CD4-positive, alpha-beta T cell treated with Interleukin-10 for 1 hour (primary cell): ENCODE results near the gene CCNJL.

Experiments
- DNase-seq: peaks from one replicate; pipeline ENCODE4 v3.0.0-alpha.2; 2020

The CCNJL gene

GRCh38 chr5:160327818-160328217 is 15.5 kb upstream of the CCNJL start:
- no peak for DNase-seq

DNA sequence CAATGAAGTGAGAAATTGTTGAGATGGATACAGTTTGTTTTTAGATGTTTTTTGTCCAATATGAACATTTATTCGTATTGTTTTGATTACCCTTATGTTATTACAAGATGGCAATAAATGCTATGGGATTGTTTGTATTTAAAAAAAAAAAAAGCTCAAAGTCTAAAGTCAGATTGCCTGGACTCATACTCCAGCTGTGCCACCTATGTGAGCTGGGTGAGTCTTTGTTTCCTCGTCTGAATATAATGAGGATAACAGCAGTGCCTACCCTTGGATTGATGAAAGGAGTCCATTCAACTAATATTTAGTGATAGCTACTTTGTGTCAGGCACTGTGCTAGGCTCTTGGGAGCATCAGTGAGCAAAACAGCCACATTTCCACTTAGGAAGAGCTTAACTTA is 14.6 kb upstream of the CCNJL start:
- DNase-seq: no peak

DNA sequence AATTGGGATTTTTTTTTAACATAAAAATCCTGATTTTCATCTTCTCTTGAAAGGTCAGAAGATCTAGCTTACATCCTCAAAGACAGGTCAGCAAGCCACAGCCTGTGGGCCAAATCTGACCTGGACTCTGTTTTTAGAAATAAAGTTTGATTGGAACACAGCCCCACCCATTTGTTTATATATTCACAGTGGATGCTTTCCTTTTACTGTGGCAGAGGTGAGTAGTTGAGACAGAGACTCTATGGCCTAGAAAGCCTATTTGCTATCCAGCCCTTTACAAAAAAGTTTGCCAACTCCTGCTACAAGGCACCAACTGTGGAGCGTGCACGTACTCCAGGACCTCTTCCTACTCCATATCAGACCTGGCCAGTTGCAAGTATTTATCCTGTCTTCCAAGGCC is 13.4 kb upstream of the CCNJL start:
- DNase-seq: no peak

GRCh38 chr5:160324886-160325285 is 12.5 kb upstream of the CCNJL start:
- no peak for DNase-seq

DNA sequence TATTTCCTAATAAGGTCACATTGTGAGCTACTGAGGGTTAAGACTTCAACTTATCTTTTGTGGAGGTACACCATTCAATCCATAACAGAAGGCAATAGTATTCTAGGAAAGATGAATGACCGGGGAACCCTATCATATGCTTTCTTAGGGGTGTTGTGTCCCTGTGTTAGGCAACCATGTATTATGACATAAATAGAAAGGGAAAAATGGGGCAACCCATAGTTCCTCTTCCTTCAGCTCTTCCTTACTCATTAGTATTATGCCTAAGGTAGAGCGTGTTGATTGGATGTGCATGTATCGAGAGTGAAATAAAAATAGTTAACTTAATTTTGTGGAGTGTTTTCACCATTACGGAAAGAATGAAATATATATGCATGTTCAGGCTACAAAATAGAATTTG is 6.0 kb upstream of the CCNJL start:
- no peak for DNase-seq

DNA sequence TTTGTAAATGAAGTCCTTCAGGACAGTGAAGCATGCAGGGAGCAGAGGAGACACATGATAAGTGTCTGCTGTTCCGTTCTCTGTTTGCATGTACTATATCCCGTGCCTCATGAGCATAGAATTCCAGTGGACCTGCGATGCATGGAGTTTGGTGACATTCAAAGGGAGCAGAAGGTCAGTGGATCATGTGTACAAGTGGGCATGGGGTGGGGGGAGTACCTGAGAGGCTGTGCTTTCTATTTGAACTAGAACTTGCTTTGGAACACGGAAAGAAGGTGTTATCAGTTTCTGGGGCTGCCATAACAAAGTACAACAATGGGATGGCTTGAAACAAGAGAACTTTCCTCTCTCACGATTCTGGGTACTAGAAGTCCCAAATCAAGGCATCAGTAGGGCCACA is 5.1 kb upstream of the CCNJL start:
- DNase-seq: no peak

- DNase-seq: no peak
Measured at GRCh38 chr5:160315968-160316367, 3.6 kb upstream of the CCNJL start.

DNA sequence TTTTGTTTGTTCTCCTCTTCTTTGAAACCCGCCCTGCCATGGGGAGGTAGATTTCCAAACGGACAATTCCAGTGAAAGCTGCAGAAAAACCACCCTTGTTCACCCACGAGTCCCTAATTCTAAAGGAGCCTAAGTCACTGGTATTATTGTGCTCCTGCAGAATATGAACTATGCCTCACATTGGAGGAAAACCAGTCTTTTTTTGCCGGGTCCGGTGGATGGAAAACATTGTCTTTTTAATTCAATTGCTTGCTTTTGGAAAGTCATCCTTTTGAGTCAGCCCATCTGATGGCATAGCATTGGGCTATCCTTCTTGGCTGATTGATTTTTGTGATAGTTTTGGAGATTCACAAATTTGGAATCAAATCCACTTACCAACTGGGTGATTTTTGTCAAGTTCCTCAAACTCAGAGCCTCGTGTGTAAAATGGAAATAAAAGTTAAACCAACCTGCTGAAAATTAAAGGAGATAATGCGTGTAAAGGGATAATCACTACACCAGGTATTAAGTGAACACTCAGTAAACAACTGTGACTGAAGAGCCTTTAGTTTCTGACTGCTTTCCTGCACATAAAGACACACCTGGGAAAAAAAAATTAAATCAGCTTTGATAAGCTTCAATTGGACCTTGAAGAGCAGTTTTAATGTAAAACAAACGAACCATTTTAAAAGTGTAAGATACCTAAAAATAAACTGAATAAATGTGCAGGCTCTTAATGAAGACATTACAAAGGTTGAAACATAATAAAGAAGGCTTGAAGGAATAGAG is 780 bp upstream of the CCNJL start:
- DNase-seq: no peak

GRCh38 chr5:160311491-160312133 is 752 bp downstream of the CCNJL start:
- no peak for DNase-seq

- DNase-seq: no peak
Measured at GRCh38 chr5:160310552-160311295, 1.6 kb downstream of the CCNJL start.

GRCh38 chr5:160310140-160310539 is 2.2 kb downstream of the CCNJL start:
- DNase-seq: no peak

- no peak for DNase-seq
Measured at GRCh38 chr5:160306696-160307095, 5.7 kb downstream of the CCNJL start.

DNA sequence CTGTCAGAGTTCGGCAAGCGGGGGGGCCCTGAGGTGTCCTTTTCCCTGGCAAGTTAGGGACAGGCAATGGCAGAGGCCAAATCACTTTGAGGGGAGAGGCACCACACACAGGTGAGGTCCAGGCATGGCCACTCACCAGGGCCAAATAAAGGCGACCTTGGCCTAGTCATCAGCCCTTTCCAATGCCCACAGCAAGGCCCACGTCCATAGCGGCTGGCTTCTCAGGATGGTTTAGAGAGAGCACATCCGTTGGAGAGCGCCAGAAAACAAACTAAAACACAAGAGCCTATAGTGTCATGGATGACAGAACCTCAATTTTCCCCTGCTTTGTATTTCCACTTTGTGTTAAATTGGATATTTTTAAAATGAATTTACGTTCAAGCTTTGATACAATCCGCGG is 7.0 kb downstream of the CCNJL start:
- DNase-seq: no peak

- DNase-seq: no peak
Measured at GRCh38 chr5:160303690-160304089, 8.7 kb downstream of the CCNJL start.

GRCh38 chr5:160298189-160298588 is 14.2 kb downstream of the CCNJL start:
- no peak for DNase-seq

GRCh38 chr5:160297776-160298175 is 14.6 kb downstream of the CCNJL start:
- no peak for DNase-seq

DNA sequence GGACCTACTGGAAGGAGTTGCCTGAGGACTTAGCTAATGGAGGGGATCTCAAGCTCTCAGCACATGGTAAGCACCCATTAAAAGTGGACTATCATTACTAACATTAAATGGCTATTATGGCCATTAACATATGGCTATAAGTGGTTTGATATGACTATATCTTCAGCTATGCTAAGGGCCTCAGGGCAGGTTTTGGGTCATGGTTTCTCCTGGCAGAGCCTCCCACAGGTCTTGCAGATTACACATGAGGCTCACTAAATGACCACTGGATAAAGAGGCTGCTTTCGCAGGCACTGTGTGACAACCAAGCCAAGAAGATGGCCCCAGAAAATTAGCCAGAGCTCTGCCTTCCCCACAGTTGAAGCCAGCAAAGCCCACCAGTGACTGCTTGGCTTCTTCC is 15.4 kb downstream of the CCNJL start:
- no peak for DNase-seq

GRCh38 chr5:160296496-160296895 is 15.9 kb downstream of the CCNJL start:
- DNase-seq: no peak

DNA sequence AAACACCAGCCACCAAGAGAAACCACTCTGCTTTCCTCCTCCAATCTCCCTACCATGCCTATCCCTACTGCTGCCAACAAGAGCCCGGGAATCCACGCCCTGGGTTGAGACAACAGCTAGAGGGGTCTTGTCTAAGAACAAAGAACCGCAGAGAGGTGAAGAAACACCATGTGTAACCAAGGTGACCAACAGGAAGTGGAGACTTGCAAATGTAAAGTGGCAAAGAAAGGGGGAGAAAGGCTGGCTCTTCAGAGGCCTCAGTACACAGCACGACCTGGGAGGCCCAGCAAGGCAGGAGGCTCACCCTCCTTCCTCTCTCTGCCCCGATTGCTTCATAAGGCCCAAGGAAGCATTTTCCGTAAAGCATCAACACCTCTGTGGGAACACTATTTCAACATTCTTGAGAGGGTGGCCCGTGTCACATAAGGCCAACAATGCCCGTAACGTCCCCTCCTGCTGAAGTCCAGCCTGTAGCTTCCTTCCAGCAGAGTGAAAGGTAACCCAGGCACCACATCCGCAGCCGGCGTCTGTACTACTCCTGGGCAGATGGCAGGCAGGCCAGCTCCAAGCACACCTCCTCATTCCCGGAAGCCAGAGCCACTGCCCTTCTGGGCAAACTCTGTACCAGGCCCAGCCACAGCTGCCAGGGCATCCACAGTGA is 18.3 kb downstream of the CCNJL start:
- DNase-seq: no peak

- DNase-seq: no peak
Measured at GRCh38 chr5:160293386-160293785, 19.0 kb downstream of the CCNJL start.

DNA sequence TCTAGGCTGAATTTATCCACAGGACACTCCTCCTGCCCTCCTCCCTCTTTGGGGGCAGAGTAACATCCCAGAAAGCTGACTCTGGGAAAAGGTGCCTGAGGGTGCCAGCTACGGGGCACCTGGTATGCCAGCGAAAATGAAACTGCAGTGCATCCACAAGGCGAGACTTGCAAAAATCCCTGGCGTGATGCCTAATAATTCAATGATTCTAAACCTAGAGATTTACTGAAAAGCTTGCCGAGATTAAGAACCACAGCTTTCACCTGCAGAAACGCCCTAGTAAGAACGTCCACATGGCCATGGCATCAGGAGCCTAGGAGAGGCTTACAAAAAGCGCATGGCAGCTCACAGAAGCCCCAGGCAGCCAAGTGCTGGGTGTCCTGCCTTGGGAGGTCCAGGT is 20.9 kb downstream of the CCNJL start:
- DNase-seq: no peak

- no peak for DNase-seq
Measured at GRCh38 chr5:160290751-160291150, 21.6 kb downstream of the CCNJL start.

DNA sequence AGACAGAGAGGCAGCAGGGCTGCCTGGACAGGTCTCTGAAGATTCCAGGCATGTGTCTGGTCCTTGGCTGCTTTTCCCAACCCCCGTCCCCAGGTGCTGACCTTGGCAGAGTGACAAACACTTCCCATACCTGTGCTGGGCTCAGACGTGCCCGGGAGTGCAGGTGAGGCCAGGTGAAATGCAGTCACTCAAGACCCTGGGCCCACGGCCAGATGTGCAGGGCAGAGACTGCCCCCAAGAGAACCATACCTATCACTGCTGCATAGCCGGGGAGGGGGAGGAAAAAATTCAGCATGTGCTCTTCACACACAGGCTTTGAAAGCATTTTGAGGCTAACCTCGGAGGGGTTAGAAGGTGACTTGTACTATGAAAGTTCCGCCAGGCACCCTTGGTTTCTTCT is 22.6 kb downstream of the CCNJL start:
- DNase-seq: no peak

DNA sequence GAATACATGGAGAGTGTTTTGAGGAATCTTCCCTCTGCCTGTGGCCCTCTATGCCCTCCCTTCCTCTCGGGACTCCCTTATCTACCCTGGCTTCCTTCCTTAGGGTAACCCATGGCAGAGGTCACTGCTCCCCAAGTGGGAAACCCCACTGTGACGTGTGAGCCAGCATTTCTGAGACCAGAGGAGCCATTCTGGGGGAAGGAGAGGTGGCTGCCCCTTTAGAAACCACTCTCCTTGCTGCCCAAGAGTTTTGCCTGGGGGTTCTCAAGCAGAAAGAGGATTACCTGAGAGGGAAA is 23.1 kb downstream of the CCNJL start:
- DNase-seq: no peak
